Loucy (cell line): ENCODE data around the gene RAPGEF1.

Source experiments
- H2AFZ ChIP-seq: fragments of 200-600 bp; sonication (generic); 2 replicates; pipeline ENCODE4 v1.6.0; 2016; ENCODE audit warnings: antibody characterized with exemption, mild to moderate bottlenecking, low read length, moderate library complexity
- H3F3A ChIP-seq: fragments of 200-600 bp; 2 replicates; pipeline ENCODE4 v1.6.0; 2016; ENCODE audit warnings: antibody characterized with exemption, low read depth, mild to moderate bottlenecking
- H3K27me3 ChIP-seq: fragments of 200-600 bp; sonication (generic); 2 replicates; pipeline ENCODE4 v1.6.1; 2014; ENCODE audit warnings: low read length, mild to moderate bottlenecking; ENCODE audit not compliant: insufficient read depth, poor library complexity, severe bottlenecking
- H3K36me3 ChIP-seq: fragments of 200-600 bp; sonication (generic); 2 replicates; pipeline ENCODE4 v1.6.1; 2016; ENCODE audit warnings: low read length; ENCODE audit not compliant: insufficient read depth
- H3K4me1 ChIP-seq: fragments of 200-600 bp; sonication (generic); 2 replicates; pipeline ENCODE4 v1.5.1; 2014; ENCODE audit warnings: low read length, mild to moderate bottlenecking; ENCODE audit not compliant: insufficient read depth, poor library complexity, severe bottlenecking
- H3K4me2 ChIP-seq: fragments of 200-600 bp; sonication (generic); 2 replicates; pipeline ENCODE4 v1.6.0; 2014; ENCODE audit warnings: antibody characterized with exemption, low read length, low read depth, mild to moderate bottlenecking; ENCODE audit not compliant: poor library complexity, severe bottlenecking
- H3K4me3 ChIP-seq: fragments of 200-600 bp; sonication (generic); 2 replicates; pipeline ENCODE4 v1.5.1; 2014; ENCODE audit warnings: low read length, mild to moderate bottlenecking, mixed read lengths; ENCODE audit not compliant: poor library complexity, severe bottlenecking
- H3K79me2 ChIP-seq: fragments of 200-600 bp; sonication (generic); 2 replicates; pipeline ENCODE4 v1.6.1; 2014; ENCODE audit warnings: low read length; ENCODE audit not compliant: insufficient read depth
- H3K9ac ChIP-seq: fragments of 200-600 bp; sonication (generic); 2 replicates; pipeline ENCODE4 v1.6.0; 2014; ENCODE audit warnings: mild to moderate bottlenecking, low read depth, low read length, moderate library complexity; ENCODE audit not compliant: poor library complexity, severe bottlenecking
- H3K9me2 ChIP-seq: fragments of 200-600 bp; sonication (generic); replicated peaks from 2 replicates; pipeline ENCODE4 v1.6.1; 2016; ENCODE audit warnings: low read depth, low read length, mixed read lengths
- H3K9me3 ChIP-seq: fragments of 200-600 bp; sonication (generic); 2 replicates; pipeline ENCODE4 v1.6.1; 2014; ENCODE audit warnings: mild to moderate bottlenecking, antibody characterized with exemption, low read length, low read depth; ENCODE audit not compliant: insufficient read depth
- H4K20me1 ChIP-seq: fragments of 200-600 bp; sonication (generic); 2 replicates; pipeline ENCODE4 v1.6.0; 2014; ENCODE audit warnings: antibody characterized with exemption, low read length, mild to moderate bottlenecking; ENCODE audit not compliant: insufficient read depth, poor library complexity, severe bottlenecking
- CTCF ChIP-seq: fragments of 200-600 bp; sonication (generic); conservative IDR thresholded peaks from 2 replicates; pipeline ENCODE4 v1.5.1; 2014; ENCODE audit warnings: mild to moderate bottlenecking, antibody characterized with exemption, low read length
- EZH2phosphoT487 ChIP-seq: fragments of 200-600 bp; IDR thresholded peaks from 2 replicates; pipeline ENCODE4 v1.6.1; 2018; ENCODE audit warnings: antibody characterized with exemption, mild to moderate bottlenecking, moderate library complexity, borderline replicate concordance

The RAPGEF1 gene

DNA sequence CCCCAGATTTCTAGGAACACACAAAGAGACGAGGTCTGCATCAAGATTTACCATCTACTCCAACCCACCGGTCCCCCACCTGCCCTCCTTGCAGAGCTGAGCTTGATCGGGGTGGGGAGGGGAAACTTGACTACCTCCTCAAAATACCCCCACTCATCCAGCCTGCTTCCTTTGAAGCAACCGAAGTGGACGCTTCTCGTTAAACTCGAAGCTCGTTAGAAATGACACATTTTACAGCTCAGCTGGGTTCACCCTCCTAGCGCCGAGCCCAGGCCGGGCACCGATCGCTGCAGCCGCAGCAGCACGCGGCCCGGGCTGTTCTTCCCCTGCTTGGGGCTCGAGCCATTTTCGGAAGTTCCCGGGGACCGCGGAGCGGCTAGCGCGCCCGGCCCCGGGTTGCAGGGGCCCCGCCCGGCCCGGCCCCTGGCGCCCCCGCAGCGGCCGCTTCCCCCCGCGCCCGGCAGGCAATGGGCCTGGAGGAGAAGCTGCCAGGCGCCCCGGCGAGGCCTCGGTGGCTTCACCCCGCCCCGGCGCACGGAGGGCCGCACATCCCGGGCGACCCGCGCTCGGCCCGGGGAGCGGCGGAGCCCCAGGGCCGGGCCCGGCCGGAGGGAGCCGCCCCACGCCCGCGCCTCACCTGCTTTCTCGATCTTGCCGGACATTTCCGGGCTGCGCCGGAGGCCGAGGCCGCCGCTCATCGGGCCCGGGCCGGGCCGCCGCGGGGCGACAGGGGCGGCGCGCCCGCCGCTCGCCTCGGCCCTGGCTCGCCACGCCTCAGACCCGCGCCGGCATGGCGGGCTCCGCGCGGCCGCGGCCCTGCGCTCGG is 530 bp downstream of the RAPGEF1 start:
- Histone ChIP-seq H3F3A (peaks cover 15% of the 10 kb centered on the region), H3K79me2 (peaks cover 47% of the 10 kb centered on the region), H3K27me3 (no peaks in the 10 kb centered on the region), H3K9me2 (no peaks in the 10 kb centered on the region), H3K9ac (peak overlapping the region; percentile 86), H2AFZ (no peak overlapping the region), H3K4me1 (peaks cover 42% of the 10 kb centered on the region), H3K4me3 (peak overlapping the region; percentile 94), H3K9me3 (no peaks in the 10 kb centered on the region), H3K36me3 (no peaks in the 10 kb centered on the region), H4K20me1 (peaks cover 37% of the 10 kb centered on the region), H3K4me2 (peak overlapping the region; percentile 97)
- TF ChIP-seq CTCF, result no peak
- TF ChIP-seq EZH2phosphoT487, result no peak

DNA sequence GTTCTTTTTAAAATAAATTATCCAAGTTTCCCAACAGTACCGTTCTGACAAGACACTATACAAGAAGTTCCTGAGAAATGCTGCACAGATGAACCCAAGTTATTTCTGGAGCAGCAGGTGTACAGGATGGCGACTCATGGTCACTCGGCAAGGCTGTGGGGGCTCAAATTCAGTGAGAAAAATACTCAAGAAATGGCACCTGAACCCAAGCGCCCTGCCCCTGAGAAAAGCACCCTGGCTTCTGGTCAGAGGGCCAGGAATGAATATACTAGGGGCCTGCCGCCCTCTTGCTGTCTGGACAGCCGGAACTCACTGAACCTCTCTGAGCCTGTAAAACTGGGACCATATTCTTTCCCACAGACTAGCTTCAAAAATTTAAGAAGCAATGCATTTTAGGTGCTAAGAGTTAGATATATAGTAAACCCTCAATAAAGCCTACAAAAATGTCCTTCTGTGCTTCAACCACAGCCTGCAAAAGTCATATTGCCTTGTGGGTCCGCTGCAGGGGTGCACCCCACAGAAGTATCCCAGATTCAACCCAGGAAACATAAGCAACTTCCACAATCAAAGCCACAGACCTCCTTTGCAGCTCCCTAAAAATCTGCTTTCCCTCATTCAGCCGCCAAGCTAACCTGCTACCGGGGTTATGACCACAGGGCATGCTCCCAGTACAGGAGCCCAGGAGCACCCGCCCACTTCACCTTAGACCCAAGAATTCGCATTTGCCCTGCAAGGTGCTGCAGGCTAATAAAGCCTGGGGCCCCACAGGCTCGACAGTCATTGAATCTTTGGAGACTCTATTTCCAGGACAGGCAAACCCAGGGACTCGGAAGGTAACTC is 1.4 kb downstream of the RAPGEF1 start:
- Histone ChIP-seq H3F3A (peaks cover 21% of the 10 kb centered on the region), H3K9ac (peak overlapping the region; percentile 86), H3K27me3 (no peaks in the 10 kb centered on the region), H4K20me1 (peaks cover 37% of the 10 kb centered on the region), H3K79me2 (peaks cover 47% of the 10 kb centered on the region), H3K4me2 (peak overlapping the region; percentile 97), H3K36me3 (no peaks in the 10 kb centered on the region), H3K4me1 (peaks cover 49% of the 10 kb centered on the region), H3K4me3 (peak overlapping the region; percentile 94), H3K9me3 (no peaks in the 10 kb centered on the region), H3K9me2 (no peaks in the 10 kb centered on the region), H2AFZ (no peak overlapping the region)
- TF ChIP-seq EZH2phosphoT487 (no peak), CTCF (no peak)

DNA sequence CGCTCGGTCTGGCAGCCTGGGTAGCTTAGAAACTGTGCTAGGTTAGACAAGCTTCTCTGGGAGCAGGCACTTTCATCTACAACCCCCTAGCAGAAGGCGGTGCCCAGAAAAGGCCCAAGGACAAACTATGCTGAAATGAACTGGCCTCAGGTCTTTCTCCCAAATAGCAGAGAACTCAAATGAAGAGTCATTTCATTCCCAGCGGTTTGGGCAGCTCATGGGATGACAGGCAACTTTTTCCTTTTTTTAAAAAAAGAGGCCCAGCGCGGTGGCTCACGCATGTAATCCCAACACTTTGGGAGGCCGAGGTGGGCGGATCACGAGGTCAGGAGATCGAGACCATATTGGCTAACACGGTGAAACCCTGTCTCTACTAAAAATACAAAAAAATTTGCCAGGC is 2.5 kb downstream of the RAPGEF1 start:
- Histone ChIP-seq H3K4me1 (peaks cover 56% of the 10 kb centered on the region), H2AFZ (no peak overlapping the region), H3K36me3 (no peaks in the 10 kb centered on the region), H3K9me3 (no peaks in the 10 kb centered on the region), H4K20me1 (peaks cover 37% of the 10 kb centered on the region), H3K9me2 (no peaks in the 10 kb centered on the region), H3K9ac (peak overlapping the region; percentile 73), H3K4me2 (peak overlapping the region; percentile 97), H3K4me3 (peak overlapping the region; percentile 72), H3K79me2 (peaks cover 49% of the 10 kb centered on the region), H3K27me3 (no peaks in the 10 kb centered on the region), H3F3A (peaks cover 27% of the 10 kb centered on the region)
- TF ChIP-seq CTCF (no peak), EZH2phosphoT487 (no peak)
